Epidermal melanocyte (primary cell): ENCODE results near the gene SSTR5.

Experiments
- DNase-seq: peaks from one replicate; pipeline ENCODE4 v3.0.0; 2011; ENCODE audit warnings: low spot score; ENCODE audit not compliant: insufficient read length

Gene SSTR5

GRCh38 chr16:1039762-1040161 is 32.8 kb upstream of the SSTR5 start:
- no peak for DNase-seq

GRCh38 chr16:1040346-1040745 is 32.2 kb upstream of the SSTR5 start:
- DNase-seq: no peak

GRCh38 chr16:1042049-1042744 is 30.4 kb upstream of the SSTR5 start:
- no peak for DNase-seq

- no peak for DNase-seq
Measured at GRCh38 chr16:1042866-1043265, 29.7 kb upstream of the SSTR5 start.

GRCh38 chr16:1043881-1044451 is 28.6 kb upstream of the SSTR5 start:
- no peak for DNase-seq

GRCh38 chr16:1044460-1045309 is 27.9 kb upstream of the SSTR5 start:
- no peak for DNase-seq

GRCh38 chr16:1045310-1045992 is 27.1 kb upstream of the SSTR5 start:
- no peak for DNase-seq

- no peak for DNase-seq
Measured at GRCh38 chr16:1045993-1046911, 26.3 kb upstream of the SSTR5 start.

- no peak for DNase-seq
Measured at GRCh38 chr16:1047123-1047522, 25.4 kb upstream of the SSTR5 start.

GRCh38 chr16:1047801-1048200 is 24.7 kb upstream of the SSTR5 start:
- no peak for DNase-seq

GRCh38 chr16:1048442-1049112 is 24.0 kb upstream of the SSTR5 start:
- no peak for DNase-seq

- DNase-seq: no peak
Measured at GRCh38 chr16:1049113-1049975, 23.2 kb upstream of the SSTR5 start.

GRCh38 chr16:1049976-1050247 is 22.6 kb upstream of the SSTR5 start:
- no peak for DNase-seq

GRCh38 chr16:1050516-1050915 is 22.0 kb upstream of the SSTR5 start:
- DNase-seq: no peak

- no peak for DNase-seq
Measured at GRCh38 chr16:1050921-1051320, 21.6 kb upstream of the SSTR5 start.

- no peak for DNase-seq
Measured at GRCh38 chr16:1051446-1051845, 21.1 kb upstream of the SSTR5 start.

GRCh38 chr16:1052721-1053120 is 19.8 kb upstream of the SSTR5 start:
- DNase-seq: no peak

GRCh38 chr16:1053121-1053521 is 19.4 kb upstream of the SSTR5 start:
- DNase-seq: no peak

- DNase-seq: no peak
Measured at GRCh38 chr16:1053700-1054368, 18.7 kb upstream of the SSTR5 start.
